SK-N-MC (cell line): ENCODE results near the gene TRPV6.

ENCODE experiments used
- EZH2 ChIP-seq: fragments of 200-600 bp; sonication (generic); IDR thresholded peaks from one replicate; pipeline ENCODE4 v1.6.1; 2017; ENCODE audit warnings: antibody characterized with exemption
- POLR2AphosphoS5 ChIP-seq: IDR thresholded peaks from 2 replicates; pipeline ENCODE4 v1.6.1; 2012; ENCODE audit warnings: mild to moderate bottlenecking, low read depth, low read length, borderline replicate concordance

GRCh38 chr7:142889816-142890215 is 4.3 kb upstream of the TRPV6 start:
- TF ChIP-seq EZH2 (no peak), POLR2AphosphoS5 (no peak)
